Adrenal gland (tissue), 5 donors: ENCODE results near the gene SNCG.

Experiments
- POLR2A ChIP-seq, 2 donors: fragments of 450-650 bp; IDR thresholded peaks; one replicate each; pipeline ENCODE4 v1.6.1; 2017; ENCODE audit warnings: antibody characterized with exemption in 2 of 2, mild to moderate bottlenecking in 2 of 2, moderate library complexity in 1 of 2
- TF ChIP-seq, protein P1 (sequence below), 6 experiments: fragments of 450-650 bp in 4 of 6; fragments of 200-600 bp in 2 of 6; sonication (generic) in 1 of 6; IDR thresholded peaks; 1 replicate in 5 of 6; 2 replicates in 1 of 6; pipeline versions ENCODE4 v1.5.1 to v1.8.0; 2016 to 2021; ENCODE audit warnings: antibody characterized with exemption in 6 of 6, mild to moderate bottlenecking in 2 of 6, moderate library complexity in 1 of 6
- donor health status: DM: no; HTN: no; CAD: no.

DNA sequence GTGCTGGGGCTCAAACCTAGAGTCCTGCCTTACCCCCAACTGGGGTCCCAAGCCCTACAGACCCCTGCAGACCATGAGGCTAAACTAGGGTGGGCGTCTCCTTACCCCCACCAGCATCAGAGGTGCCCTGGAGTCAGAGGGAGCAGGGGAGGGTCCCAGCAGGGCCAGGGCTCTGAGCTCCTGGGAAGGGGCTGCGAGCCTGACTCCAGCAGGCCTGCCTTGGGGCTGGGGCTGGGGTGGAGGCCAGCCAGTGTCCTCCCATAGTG, 1.3 kb downstream of the SNCG start:
- TF ChIP-seq POLR2A (IDR thresholded peaks at IDR 0.05): no peak
- TF ChIP-seq, protein P1, sequence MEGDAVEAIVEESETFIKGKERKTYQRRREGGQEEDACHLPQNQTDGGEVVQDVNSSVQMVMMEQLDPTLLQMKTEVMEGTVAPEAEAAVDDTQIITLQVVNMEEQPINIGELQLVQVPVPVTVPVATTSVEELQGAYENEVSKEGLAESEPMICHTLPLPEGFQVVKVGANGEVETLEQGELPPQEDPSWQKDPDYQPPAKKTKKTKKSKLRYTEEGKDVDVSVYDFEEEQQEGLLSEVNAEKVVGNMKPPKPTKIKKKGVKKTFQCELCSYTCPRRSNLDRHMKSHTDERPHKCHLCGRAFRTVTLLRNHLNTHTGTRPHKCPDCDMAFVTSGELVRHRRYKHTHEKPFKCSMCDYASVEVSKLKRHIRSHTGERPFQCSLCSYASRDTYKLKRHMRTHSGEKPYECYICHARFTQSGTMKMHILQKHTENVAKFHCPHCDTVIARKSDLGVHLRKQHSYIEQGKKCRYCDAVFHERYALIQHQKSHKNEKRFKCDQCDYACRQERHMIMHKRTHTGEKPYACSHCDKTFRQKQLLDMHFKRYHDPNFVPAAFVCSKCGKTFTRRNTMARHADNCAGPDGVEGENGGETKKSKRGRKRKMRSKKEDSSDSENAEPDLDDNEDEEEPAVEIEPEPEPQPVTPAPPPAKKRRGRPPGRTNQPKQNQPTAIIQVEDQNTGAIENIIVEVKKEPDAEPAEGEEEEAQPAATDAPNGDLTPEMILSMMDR (IDR thresholded peaks at IDR 0.05): no peak
